Measurements from ENCODE around the gene GRXCR2.

DNA sequence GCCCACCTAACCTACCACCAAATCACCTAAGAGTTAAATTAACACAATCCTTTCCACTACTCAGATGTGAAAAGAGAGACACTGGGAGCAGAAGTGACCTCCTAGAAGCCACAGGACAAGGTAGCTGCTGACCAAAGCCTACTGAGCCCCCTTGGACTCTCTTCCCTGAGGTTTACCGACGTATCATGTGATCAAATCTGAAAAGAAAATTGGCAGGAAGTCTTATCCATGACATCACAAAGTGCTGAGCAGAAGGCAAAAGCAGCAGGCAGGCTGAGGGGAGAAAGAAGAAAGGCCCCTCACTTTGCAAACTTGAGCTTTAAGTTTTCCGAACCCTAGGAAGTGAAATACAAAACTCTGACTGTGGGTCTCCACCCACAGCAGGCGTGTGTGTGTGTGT is 48.8 kb downstream of the GRXCR2 start:
- TF ChIP-seq, protein P1, sequence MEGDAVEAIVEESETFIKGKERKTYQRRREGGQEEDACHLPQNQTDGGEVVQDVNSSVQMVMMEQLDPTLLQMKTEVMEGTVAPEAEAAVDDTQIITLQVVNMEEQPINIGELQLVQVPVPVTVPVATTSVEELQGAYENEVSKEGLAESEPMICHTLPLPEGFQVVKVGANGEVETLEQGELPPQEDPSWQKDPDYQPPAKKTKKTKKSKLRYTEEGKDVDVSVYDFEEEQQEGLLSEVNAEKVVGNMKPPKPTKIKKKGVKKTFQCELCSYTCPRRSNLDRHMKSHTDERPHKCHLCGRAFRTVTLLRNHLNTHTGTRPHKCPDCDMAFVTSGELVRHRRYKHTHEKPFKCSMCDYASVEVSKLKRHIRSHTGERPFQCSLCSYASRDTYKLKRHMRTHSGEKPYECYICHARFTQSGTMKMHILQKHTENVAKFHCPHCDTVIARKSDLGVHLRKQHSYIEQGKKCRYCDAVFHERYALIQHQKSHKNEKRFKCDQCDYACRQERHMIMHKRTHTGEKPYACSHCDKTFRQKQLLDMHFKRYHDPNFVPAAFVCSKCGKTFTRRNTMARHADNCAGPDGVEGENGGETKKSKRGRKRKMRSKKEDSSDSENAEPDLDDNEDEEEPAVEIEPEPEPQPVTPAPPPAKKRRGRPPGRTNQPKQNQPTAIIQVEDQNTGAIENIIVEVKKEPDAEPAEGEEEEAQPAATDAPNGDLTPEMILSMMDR (IDR thresholded peaks at IDR 0.05): no peak
- no peak for TF ChIP-seq EZH2 (IDR thresholded peaks at IDR 0.05)
